Activated B cell treated with CpG ODN at 0.5 μM for 24 hours (primary cell): ENCODE measurements around the gene ARHGEF9. TPM values are rescaled to one million over a fixed set of nuclear protein-coding genes. Genes with fewer than 3 reads are reported as not detected.
"Not testable (repeated sequence)": the region's sequence is repeated elsewhere in the genome, so short reads cannot be mapped to it uniquely, and the experiment has no call there.

Source experiments
- ATAC-seq: fragments of 200-7000 bp; cut with Tn5 transposase; one replicate; pipeline ENCODE4 v1.10.0; 2021; ENCODE audit warnings: low read depth, mild to moderate bottlenecking, moderate library complexity
- CTCF ChIA-PET: fragments of 350-600 bp; sonication (Branson Sonifier 250); formaldehyde crosslinking; loops from one replicate; lab custom pipeline; 2021; ENCODE audit warnings: antibody characterized with exemption; lab: Charles Lee
- POLR2A ChIA-PET: fragments of 350-600 bp; sonication (Branson Sonifier 250); formaldehyde crosslinking; loops from one replicate; lab custom pipeline; 2021; ENCODE audit warnings: antibody characterized with exemption; lab: Charles Lee
- DNase-seq: peaks from one replicate; pipeline ENCODE4 v3.0.0; 2022
- H3K27ac Mint-ChIP-seq: one replicate; pipeline ENCODE4 v1.8.0; 2020; ENCODE audit warnings: mixed read lengths
- H3K27me3 Mint-ChIP-seq: one replicate; pipeline ENCODE4 v1.8.0; 2021; ENCODE audit warnings: mixed read lengths
- H3K36me3 Mint-ChIP-seq: one replicate; pipeline ENCODE4 v1.8.0; 2021; ENCODE audit warnings: low read depth, mixed read lengths
- H3K4me1 Mint-ChIP-seq: one replicate; pipeline ENCODE4 v1.8.0; 2021; ENCODE audit warnings: mixed read lengths
- H3K4me3 Mint-ChIP-seq: one replicate; pipeline ENCODE4 v1.8.0; 2020; ENCODE audit warnings: mild to moderate bottlenecking, mixed read lengths
- H3K9me3 Mint-ChIP-seq: one replicate; pipeline ENCODE4 v1.8.0; 2020; ENCODE audit warnings: mixed read lengths
- intact Hi-C: fragments of 100-400 bp; cut with micrococcal nuclease; formaldehyde crosslinking; loops from one replicate; pipeline ENCODE4 v1.15.1; 2024
- total RNA-seq: library from RNA; stranded (reverse); gene quantifications from 2 replicates; pipeline ENCODE4 v1.2.3, GENCODE V29; 2022
- TF ChIP-seq, protein P1 (sequence below): fragments of 200-600 bp; IDR thresholded peaks from one replicate; pipeline ENCODE4 v1.8.0; 2022; ENCODE audit warnings: antibody characterized with exemption, mild to moderate bottlenecking

Gene ARHGEF9
- total RNA-seq, 1 donor from 2014 or later: 25.1 TPM

DNA sequence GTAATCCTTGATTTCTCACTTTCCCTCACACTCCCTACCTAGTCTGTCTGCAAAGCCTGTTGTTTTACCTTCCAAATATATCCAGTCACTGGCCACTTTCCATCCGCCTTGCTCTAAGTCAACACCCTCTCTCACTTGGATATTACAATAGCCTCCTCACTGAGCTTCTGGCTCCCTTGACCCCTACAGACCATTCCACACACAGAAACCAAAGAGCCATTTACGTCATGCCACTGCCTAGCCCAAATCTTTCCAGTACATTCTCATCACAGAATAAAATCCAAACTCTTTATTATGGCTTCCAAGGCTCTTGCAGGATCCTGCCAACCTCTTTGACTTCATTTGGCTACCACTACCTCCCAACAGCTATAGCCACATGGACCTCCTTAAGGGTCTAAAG lies 25.7 kb upstream of the ARHGEF9 start:
- ATAC-seq: no peak
- POLR2A ChIA-PET: no interaction called here
- Mint-ChIP-seq H3K27me3 (no peaks in the 10 kb centered on the region), H3K9me3 (no peaks in the 10 kb centered on the region), H3K4me3 (no peak overlapping the region), H3K27ac (no peak overlapping the region), H3K4me1 (no peaks in the 10 kb centered on the region), H3K36me3 (no peaks in the 10 kb centered on the region)
- intact Hi-C loops: no loop called here
- CTCF ChIA-PET: no interaction called here
- DNase-seq: no peak
- TF ChIP-seq, protein P1, sequence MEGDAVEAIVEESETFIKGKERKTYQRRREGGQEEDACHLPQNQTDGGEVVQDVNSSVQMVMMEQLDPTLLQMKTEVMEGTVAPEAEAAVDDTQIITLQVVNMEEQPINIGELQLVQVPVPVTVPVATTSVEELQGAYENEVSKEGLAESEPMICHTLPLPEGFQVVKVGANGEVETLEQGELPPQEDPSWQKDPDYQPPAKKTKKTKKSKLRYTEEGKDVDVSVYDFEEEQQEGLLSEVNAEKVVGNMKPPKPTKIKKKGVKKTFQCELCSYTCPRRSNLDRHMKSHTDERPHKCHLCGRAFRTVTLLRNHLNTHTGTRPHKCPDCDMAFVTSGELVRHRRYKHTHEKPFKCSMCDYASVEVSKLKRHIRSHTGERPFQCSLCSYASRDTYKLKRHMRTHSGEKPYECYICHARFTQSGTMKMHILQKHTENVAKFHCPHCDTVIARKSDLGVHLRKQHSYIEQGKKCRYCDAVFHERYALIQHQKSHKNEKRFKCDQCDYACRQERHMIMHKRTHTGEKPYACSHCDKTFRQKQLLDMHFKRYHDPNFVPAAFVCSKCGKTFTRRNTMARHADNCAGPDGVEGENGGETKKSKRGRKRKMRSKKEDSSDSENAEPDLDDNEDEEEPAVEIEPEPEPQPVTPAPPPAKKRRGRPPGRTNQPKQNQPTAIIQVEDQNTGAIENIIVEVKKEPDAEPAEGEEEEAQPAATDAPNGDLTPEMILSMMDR: no peak

DNA sequence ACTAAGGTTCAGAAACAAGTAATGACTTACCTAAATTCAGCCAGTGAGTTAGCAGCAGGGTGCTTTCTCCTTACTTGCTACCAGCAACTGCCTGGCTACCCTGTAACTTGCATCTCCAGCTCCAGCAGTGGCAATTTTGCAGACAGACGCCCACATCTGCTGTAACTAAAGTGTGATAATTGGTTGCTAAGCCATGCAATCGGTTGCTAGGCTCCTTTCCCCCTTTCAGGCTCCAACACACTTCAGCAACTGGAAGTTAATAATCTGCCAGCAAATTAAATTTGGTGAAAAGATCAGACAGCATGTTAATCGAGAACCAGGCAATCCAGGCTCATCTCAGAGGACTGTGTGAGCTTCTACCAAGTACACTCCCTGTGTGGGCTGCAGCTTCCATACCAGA lies 24.2 kb upstream of the ARHGEF9 start:
- H3K27ac Mint-ChIP-seq: no peak overlapping the region
- CTCF ChIA-PET: no interaction called here
- POLR2A ChIA-PET: no interaction called here

DNA sequence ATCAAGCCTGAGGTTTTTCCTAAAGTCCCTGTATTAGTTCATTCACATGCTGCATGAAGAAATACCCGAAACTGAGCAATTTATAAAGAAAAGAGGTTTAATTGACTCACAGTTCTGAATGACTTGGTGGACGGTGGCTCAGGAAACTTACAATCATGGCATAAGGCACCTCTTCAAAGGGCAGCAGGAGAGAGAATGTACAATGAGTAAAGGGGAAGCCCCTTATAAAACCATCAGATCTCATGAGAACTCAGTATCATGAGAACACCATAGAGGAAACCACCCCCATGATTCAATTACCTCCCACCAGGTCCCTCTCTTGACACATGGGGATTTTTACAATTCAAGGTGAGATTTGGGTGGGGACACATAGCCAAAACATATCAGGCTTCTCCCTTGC lies 10.4 kb upstream of the ARHGEF9 start:
- CTCF ChIA-PET, DNase-seq, H3K36me3 Mint-ChIP-seq, H3K27me3 Mint-ChIP-seq, H3K4me3 Mint-ChIP-seq, POLR2A ChIA-PET, intact Hi-C loops, H3K4me1 Mint-ChIP-seq, ATAC-seq, H3K9me3 Mint-ChIP-seq, H3K27ac Mint-ChIP-seq: not testable (repeated sequence)

More for the DNA sequence above, 24.2 kb upstream of the ARHGEF9 start:
- no peaks in the 10 kb centered on the region for H3K36me3 Mint-ChIP-seq
- intact Hi-C loops: no loop called here
- H3K27me3 Mint-ChIP-seq: no peaks in the 10 kb centered on the region
- DNase-seq (no peak), ATAC-seq (no peak)
- TF ChIP-seq, protein P1: no peak
- H3K4me1 Mint-ChIP-seq: no peaks in the 10 kb centered on the region
- no peak overlapping the region for H3K4me3 Mint-ChIP-seq
- H3K9me3 Mint-ChIP-seq: no peaks in the 10 kb centered on the region

DNA sequence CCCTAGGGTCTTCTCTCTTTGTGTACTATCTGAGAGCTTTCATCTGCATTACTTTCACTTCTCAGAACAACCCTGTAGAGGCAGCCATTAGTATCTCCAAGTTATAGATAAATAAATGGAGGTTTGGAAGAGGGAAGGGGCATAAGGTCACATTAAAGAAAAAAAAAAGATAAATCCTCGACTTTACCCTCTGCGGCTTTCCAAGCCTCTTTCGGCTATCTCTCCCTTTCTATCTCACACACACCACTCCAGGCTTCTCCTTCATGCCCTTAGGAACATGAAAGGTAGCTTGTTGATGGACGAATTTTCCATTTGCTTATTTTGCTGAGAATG lies 660 bp upstream of the ARHGEF9 start:
- no peaks in the 10 kb centered on the region for H3K9me3 Mint-ChIP-seq
- peak overlapping the region; percentile 41 for H3K4me3 Mint-ChIP-seq
- ChIA-PET CTCF (no interaction called here), POLR2A (no interaction called here)
- no peak for DNase-seq
- no peaks in the 10 kb centered on the region for H3K36me3 Mint-ChIP-seq
- no peak overlapping the region for H3K27ac Mint-ChIP-seq
- H3K4me1 Mint-ChIP-seq: no peaks in the 10 kb centered on the region
- ATAC-seq: no peak
- intact Hi-C loops: no loop called here
- TF ChIP-seq, protein P1: no peak
- H3K27me3 Mint-ChIP-seq: no peaks in the 10 kb centered on the region

DNA sequence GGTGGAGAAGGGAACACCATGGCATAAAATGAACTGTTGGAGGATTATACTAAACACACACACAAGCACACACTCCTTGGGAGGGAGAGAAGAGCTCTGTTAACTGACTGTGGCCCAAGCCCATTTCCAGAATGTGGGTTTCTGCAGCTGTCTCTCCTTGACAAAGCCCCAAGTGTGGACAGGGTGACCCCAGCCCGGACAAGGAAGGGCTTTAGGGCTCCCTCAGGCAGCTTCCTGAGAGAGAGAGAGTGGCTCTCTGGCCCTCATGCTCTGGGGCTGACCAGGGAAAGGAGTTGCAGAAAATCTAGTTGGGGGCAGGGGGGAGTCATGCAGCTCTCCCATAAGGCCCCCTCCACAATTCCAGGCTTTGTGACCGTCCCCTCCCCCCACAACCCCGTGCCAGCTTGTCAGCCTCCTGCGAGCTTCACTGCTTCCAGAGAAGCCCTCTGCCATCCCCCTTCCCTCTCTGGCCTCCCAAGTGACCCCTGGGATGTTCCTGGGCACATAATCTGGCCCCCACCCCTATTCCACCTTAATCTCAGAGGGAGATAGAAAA lies 590 bp downstream of the ARHGEF9 start:
- H3K4me3 Mint-ChIP-seq: peak overlapping the region; percentile 74
- intact Hi-C loops: no loop called here

More for the DNA sequence above, 590 bp downstream of the ARHGEF9 start:
- H3K4me1 Mint-ChIP-seq: no peaks in the 10 kb centered on the region
- POLR2A ChIA-PET: no interaction called here
- ATAC-seq: no peak
- H3K27ac Mint-ChIP-seq: no peak overlapping the region
- TF ChIP-seq, protein P1: no peak
- no peaks in the 10 kb centered on the region for H3K27me3 Mint-ChIP-seq
- H3K9me3 Mint-ChIP-seq: no peaks in the 10 kb centered on the region
- CTCF ChIA-PET: no interaction called here
- no peak for DNase-seq
- no peaks in the 10 kb centered on the region for H3K36me3 Mint-ChIP-seq
